NCI-H2107 treated with DMSO at 0.1 percent for 48 hours (cell line): ENCODE results near the gene THRA.

ENCODE experiments used
- DNase-seq: peaks from one replicate; lab custom pipeline; 2025; ENCODE audit not compliant: unreplicated experiment; lab: John Stamatoyannopoulos, UW

Gene THRA

GRCh38 chr17:40098846-40099618 is 36.3 kb downstream of the THRA start:
- peak; percentile 83 for DNase-seq

- DNase-seq, result no peak
These were observed 37.1 kb downstream of the THRA start for GRCh38 chr17:40099619-40100418.

- DNase-seq, result no peak
These were observed 37.6 kb downstream of the THRA start, which contains the start of gene NR1D1 for GRCh38 chr17:40100419-40100668. TSS of gene NR1D1 (minus strand) at chr17:40100589. CDS start at chr17:40100094, 495 bp downstream.

GRCh38 chr17:40100669-40101366 is 38.1 kb downstream of the THRA start:
- peak; percentile 80 for DNase-seq

GRCh38 chr17:40101367-40102210 is 38.8 kb downstream of the THRA start:
- no peak for DNase-seq

GRCh38 chr17:40103071-40103661 is 40.4 kb downstream of the THRA start:
- no peak for DNase-seq

GRCh38 chr17:40103688-40104087 is 40.9 kb downstream of the THRA start:
- no peak for DNase-seq

GRCh38 chr17:40104594-40105486 is 42.1 kb downstream of the THRA start:
- no peak for DNase-seq

- DNase-seq, result no peak
These were observed 43.3 kb downstream of the THRA start for GRCh38 chr17:40105861-40106759.

GRCh38 chr17:40106760-40107521 is 44.2 kb downstream of the THRA start:
- DNase-seq, result no peak

- DNase-seq, result no peak
These were observed 44.9 kb downstream of the THRA start for GRCh38 chr17:40107522-40108174.

GRCh38 chr17:40108970-40109824 is 46.4 kb downstream of the THRA start:
- DNase-seq, result no peak

- no peak for DNase-seq
These were observed 47.5 kb downstream of the THRA start for GRCh38 chr17:40110026-40110845.

- peak; percentile 87 for DNase-seq
These were observed 48.7 kb downstream of the THRA start for GRCh38 chr17:40111221-40112128.
